GM18870 (cell line): ENCODE data around the gene CD46.

ENCODE experiments used
- ATAC-seq: cut with Tn5 transposase; IDR thresholded peaks from one replicate; pipeline ENCODE4 v1.9.1; 2021; ENCODE audit warnings: moderate library complexity; ENCODE audit not compliant: unreplicated experiment

The CD46 gene

DNA sequence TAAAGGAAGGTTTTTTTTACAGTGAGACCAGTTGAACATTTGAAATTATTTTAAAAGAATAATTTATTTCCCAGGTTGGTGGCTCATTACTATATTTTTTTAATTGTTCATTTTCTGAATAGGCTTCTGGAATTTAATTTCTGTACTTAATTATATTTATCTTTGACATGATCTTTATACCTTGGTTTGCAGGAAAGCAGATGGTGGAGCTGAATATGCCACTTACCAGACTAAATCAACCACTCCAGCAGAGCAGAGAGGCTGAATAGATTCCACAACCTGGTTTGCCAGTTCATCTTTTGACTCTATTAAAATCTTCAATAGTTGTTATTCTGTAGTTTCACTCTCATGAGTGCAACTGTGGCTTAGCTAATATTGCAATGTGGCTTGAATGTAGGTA lies 41.5 kb downstream of the CD46 start:
- ATAC-seq = no peak

DNA sequence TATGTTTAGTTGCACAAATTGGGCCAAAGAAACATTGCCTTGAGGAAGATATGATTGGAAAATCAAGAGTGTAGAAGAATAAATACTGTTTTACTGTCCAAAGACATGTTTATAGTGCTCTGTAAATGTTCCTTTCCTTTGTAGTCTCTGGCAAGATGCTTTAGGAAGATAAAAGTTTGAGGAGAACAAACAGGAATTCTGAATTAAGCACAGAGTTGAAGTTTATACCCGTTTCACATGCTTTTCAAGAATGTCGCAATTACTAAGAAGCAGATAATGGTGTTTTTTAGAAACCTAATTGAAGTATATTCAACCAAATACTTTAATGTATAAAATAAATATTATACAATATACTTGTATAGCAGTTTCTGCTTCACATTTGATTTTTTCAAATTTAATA lies 43.0 kb downstream of the CD46 start:
- no peak for ATAC-seq

DNA sequence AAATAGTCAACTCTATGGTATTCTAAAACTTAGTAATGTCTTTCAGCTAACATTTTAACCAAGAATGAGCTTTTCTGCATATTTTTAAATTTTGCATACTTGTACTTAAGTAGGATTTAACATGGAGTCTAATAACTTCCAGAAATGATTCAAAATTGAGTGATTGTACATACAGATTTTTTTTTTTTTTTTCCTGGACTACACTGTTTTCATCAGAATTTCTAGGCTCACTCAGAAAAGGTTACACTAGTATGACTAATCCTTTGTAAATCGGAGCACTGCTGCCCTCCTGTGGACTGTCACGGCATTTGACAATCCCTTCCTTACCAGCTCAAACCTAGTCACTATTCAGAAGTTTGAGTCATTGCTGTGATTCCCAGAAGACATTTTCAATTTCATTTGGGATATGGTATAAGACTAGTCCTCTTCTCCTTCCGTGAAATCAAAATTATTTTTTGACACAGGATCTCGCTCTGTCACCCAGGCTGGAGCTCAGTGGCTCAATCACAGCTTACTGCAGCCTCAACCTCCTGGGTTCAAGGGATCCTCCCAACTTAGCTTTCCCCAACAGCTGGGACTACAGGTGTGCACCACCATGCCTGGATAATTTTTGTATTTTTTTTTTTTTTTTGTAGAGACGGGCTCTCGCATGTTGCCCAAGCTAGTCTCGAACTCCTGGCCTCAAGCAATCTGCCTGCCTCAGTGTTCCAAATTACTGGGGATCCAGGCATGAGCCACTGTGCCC lies 45.5 kb downstream of the CD46 start:
- ATAC-seq = peak; percentile 59

DNA sequence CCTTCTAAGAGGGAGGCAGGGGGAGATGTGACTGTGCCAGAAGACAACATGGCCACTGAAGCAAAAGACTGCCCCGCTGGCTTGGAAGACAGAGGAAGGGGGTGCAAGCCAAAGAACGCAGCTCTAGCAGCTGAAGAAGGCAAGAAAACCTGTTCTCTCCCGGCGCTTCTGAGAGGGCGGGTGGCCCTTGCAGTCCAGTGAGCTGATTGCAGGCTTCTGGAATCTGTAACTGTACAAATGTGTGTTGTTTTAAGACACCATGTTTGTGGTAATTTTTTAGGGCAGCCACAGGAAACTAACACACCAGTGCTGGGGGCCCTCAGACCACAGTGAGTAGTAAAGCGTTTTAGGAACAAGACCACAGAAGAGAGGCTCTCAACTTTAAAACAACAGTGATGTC lies 47.0 kb downstream of the CD46 start:
- ATAC-seq = no peak

DNA sequence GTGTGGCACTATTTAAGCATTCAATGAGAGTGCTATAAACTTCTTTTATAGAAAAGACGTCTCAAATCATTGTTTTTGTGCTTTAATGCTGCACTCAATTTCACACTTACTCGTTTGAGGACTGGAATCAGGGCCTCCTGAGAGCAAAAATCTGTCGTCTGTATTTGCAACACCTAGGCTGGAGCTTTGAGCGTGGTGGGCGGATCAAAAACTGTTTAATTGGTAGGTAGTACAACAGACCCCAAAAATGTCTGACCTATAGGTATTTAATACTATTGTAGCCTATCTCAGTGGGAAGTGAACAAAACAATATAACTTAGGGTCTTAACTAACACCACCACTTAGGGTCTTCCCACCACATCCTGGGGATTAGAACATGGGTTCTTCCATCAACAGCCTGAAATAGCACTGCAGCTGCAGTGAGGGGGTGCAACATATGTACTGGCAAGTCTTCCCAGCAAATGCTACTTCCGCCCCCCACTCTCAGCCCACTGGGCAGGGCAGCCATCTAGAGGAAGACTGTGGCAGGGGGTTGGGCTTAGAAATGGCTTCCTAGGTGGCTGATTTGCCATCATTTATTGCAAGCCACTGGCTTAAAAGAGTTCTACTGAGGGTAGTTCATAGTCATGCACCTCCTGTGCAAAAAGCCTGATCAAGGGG lies 48.3 kb downstream of the CD46 start:
- ATAC-seq = no peak

DNA sequence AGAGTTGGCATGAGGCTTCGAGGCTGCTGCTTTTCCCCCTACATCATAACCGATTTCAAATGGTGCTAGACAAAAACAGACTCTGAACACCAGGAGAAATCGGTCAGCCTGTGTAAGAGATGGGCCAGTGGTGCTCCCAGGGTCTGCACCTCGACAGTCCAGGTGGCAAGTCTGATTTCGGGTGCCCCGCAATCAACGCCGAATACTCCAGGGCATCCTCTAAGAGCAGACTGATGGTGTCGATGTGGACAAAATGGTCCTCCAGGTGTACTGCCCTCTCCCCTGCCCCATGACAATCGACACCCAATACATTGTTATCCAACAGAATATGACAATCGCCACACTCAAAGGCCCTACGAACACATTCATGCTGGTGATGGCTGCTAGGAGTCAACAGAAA lies 50.0 kb downstream of the CD46 start:
- no peak for ATAC-seq

DNA sequence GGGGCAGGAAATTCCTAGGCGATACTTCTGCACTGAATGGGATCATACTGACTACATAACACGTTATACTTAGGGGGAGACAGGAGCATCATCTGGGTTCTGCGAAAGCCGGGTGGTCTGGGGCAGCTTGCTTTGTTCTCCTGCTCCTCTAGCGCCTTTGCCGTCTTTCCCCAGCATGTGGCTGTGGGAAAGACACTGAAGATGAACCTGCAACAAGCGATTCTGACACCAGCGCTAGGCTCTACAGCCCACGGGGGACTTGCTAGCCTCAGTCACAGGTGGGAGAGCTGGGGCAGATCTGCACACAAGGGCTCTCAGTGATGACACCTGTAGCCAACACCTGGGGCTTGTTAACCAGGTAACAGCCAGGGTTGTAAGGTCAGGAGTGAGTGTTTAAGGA lies 51.8 kb downstream of the CD46 start:
- no peak for ATAC-seq

DNA sequence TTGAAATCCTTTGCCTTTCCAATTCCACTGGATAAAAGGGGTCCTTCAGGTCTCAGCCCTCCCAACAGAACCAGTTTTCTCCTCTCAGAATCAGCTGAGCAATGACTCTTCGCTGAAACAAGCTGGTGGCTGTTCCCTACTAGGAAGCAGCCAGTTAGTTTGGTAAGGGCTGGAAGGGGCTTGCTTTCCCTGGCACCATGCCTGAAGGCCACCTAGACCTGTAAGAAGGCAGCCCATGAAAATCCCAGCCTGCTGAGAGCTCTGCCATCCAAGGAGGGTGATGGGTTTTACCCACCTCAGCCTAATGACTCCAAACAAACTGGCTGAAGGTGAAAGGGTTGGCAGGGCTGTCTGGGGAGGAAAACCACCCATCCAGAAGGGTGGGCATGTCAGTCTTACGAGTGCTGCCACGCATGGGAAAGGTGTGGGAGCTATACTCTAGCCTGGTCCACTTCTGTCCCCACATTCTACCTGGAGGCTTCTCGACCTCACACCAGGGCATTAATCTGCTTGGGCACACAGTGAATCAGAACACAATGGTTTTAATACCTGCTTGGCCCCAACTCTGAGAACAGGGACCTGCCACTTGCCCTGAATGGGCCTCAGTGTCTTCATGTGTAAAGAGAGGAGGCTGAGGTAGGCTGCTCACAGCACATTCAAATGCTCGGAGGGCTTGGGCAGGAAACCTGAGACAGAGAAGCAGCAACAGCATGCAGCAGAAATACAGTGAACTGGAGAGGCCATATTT lies 53.0 kb downstream of the CD46 start:
- ATAC-seq = no peak

DNA sequence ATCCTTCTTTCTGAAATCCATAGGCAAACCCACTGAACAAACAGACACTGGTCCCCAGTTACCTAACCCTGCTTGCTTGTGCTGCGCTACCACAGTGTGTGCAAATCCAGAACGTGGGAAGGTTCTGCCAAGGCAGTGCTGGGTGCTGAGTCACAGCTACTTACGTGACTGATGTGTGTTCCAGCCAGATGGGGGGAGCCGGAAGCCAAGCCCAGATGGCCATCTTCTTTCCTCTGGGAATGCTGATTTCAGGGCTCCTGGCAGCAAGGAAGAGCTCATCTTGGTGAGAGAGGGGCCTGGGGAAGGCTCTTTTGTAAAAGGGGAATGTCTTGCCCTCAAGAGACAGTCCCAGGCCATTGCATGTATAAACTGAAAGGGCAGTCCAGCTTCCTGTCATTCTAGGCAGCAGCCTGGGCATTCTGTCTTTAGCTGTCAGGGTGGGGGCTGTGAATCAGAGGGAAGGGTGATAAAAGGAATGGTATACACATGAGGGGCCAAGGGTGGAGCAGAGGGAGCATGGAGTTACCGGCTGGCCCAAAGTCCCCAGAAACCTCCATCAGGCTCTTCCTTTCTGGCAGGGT lies 54.1 kb downstream of the CD46 start:
- no peak for ATAC-seq

DNA sequence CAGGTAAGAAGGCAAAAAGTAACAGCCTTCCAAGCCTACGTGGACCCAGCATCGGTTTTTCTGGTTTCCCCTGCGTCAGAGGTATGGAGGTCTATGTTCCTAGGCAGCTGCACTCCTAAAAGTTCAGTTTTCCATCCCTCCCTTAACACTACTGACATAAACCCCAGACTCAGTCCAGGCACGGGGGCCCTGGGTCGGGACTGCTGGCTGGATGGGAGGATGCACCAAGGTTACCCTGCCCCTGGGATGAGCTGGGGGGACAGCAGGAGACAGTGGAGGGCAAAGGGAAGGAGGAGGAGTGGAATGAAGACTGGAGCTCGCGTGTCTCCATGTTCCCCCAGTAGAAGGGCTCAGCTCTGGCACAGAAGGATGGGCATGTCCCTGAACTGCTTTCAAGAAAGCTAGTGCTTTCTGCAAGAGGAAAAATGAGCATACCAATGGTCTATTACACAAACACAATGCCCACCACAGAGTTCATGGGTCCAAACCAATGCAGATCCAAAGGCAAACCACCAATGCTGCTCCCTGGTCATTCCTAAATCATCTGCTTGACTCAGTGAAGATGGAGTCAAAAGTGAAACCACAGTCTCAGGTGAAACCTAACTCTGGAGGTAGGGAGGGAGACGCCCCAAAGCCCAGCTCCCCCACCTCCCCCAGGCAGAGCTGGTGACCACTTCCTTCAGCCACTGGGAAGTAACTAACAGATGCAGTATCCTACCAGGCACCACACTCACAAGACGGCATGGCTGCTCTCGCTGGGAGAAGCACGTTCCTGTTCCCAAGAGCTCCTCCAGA lies 54.9 kb downstream of the CD46 start:
- no peak for ATAC-seq

DNA sequence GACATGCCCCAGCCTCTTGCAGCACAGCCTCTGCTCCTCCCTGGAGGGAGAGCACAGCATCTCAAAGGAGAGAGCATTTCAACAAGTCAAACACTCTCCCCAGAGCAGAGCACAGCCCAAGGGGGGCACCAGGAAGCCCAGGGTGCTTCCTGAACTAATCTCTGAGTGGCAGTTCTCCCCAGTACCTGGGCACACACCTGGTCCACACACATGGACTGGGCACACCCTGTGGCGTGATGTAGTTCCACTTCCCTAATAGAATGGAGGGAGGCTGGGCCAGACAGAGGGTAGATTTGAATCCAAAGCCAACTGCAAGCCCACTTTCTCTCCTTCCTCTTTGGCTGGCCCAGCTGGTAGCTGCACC lies 55.5 kb downstream of the CD46 start:
- ATAC-seq = no peak

DNA sequence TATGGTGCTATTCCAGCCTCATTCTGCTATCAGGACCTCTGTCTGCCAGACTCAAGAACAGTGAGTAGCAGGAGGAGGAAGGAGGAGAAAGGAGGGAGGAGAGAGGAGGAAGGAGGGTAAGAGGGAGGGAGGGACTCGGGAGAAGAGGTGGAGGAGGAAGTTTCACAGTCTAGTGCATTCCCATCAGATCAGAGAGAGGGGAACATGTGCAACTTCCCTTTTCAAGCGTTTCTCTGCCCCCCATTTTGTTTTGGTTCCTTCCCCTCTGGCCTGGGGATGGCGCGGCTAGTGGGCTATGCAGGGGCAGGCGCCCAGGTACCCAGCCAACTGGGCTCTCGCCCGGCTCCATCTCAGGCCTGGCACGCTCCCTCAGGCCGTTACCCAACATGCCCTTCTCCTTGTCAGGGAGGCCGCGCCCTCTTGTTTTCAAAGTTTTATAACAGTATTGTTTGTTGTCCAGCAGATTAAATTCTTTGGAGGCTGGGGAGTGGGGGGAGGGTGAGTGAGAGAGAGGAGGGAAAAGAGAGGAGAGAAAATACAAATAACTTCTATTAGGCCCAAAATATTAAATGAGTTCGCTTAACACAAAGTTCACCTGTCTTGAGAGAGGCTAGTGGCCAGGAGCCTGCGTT lies 56.0 kb downstream of the CD46 start:
- ATAC-seq = no peak

DNA sequence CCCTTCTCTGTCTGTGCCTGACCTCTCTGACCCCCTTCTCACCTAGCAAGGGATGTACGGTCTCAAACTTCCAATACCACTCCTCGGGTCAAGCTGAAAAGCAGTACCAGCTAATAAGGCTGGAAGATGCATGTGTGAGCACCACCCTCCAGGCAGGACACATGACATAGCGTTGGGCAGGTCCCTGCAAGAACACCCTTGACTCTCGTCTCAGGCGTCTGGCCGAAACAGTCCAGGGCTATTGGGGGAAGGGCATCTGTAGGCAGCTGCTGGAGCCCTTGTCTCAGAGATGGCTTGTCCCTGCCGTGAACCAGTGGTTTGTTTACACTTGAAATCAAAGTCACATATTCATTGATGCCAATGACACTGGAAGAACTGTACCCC lies 56.5 kb downstream of the CD46 start:
- no peak for ATAC-seq

DNA sequence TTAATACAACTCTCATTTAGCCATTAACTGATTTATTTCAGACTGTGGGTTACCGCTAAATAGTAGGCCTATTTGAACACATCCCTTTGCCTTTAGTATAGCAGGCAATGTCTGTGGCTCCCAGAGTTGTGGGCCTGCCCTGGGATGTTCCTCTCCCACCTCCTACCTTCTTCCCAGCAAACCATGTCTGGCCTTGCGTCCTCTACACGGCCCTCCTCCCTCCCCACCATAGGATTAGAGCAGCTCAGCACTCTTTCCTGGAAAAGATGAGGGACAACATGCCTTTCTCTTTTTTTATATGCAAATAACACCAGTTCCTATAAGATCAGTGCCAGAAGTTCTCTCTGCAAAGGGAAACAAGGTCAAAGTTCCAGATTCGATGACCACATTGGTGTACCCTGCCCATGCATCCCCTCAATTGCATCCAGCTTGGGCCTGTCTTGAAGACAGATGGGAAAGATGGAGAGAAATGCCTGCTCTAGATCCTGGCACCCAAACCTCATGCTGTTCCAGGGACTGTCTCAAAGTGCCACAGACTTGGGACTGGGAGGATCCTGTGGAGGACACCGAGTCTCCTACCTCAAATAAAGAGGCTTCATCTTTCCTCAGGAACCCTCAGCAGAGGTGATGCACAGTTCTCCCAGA lies 57.2 kb downstream of the CD46 start:
- no peak for ATAC-seq

DNA sequence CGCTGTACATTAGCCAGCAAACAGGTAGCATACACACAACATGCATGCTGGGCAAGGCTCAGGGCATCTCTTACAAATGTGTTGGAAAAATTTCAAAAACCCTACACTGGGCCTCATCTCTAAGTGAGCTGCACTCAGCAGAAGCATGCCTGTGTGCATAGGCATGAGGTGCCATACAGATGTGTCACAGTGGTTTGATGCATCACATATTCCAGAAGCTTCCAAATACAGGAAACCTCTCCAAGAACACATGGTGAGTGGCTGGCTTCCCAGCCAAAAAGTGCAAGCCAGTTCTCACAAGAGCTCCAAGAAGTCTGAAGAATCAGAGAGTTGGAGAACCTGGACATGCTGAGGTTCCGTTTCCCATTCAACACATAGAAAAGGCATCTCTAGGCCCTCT lies 58.3 kb downstream of the CD46 start:
- no peak for ATAC-seq

DNA sequence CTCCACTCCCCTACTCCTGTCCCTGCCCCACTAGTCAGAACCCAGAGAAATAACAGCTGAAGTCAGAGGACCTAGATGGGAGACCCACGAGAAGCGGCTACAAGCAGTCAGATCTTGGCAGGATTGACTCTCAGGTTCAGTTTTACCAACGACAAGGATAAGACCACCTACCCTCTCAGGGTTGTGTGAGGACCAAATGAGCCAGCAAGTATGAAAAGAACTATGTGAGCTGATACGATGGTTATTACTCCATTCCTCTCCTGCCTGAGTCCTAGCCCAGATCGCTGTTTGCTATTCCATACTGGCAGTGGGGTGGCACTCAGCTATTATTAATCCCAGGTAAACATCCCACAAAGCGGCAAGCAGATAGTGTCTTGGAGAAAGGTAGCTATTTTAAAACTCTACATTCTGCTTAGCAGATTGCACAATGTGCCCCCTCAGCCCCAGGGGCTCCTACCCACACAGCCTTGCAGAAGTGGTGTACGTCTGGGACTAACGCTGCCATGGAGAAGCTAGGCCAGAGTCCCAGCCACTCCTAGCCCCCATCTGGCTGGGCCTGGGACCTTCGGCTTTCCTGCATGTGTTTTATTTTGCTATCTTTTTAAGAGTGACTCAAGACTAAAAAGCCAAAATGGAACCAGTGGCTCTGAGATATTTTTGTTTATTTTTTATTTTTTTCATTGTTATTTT lies 58.9 kb downstream of the CD46 start:
- ATAC-seq = no peak

DNA sequence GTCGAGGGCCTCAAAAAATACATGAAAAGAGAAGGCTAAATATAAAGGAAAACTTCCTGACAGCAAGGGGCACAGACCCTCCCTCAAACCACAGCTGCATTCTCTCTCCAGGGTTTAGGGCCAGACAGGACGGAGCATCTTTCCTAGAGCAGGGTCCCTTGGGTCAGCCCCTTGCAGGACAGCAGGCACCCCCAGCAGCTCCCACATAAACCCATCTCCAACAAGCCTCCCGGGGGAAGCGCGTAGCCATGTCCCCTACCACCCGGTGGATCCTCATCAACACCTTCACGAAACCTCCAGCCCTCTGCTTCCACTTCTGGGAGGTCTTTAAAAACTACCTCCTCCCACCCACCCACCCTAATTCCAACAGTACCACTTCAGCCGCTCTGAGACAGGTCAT lies 59.5 kb downstream of the CD46 start:
- no peak for ATAC-seq

DNA sequence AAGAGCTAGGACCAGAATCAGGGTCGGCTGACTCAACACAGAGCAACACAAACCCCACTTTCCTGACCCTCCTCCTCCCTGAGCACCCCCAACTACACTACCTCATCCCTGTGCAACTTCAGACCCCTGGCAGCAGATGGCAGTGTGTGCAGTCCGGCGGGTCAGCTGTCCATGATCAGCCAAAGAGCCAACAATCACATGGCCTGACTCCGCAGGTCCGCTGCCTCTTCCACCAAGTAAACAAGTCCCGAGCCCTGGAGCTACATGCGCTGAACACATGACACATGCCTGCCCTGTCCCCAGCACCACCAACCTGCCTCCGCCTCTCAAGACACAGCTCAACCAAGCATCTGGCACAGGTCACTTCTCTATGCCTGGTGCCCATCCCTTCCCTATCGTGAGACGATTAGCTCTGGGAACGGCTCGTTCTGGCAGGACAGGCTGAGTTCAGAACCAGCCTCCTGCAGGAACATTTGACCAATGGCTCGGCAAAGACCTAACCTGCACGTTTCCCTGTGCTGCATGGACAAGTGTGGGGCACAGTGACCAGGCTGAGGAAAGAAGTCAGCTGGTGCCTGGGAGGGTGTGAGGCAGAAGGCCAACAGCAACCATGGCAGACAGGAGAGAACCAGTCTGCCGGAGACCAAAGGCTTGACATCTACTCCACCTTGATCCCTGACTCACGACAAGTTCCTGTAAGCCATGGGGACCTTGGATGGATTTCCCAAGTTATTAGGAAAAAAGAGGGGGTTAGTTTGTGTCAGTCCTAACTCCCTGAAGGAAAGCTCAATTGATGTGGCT lies 60.3 kb downstream of the CD46 start:
- ATAC-seq = no peak
